HepG2 (cell line): ENCODE results near the gene DNAJB11. TPM values are rescaled to one million over a fixed set of nuclear protein-coding genes. Genes with fewer than 3 reads are reported as not detected.

Experiments
- AHR ChIP-seq: IDR thresholded peaks from 2 replicates; pipeline ENCODE4 v1.6.1; 2018; ENCODE audit warnings: missing genetic modification reagents, missing compliant biosample characterization
- ATF1 ChIP-seq: IDR thresholded peaks from 2 replicates; pipeline ENCODE4 v1.6.1; 2016; ENCODE audit warnings: mild to moderate bottlenecking, control low read depth
- CHD2 ChIP-seq: IDR thresholded peaks from 2 replicates; pipeline ENCODE4 v1.6.1; 2011; ENCODE audit warnings: low read depth, low read length, improper control_type of control experiment
- HMGXB4 ChIP-seq, 2 experiments: sonication (generic) in 1 of 2; formaldehyde crosslinking in 1 of 2; IDR thresholded peaks; 2 replicates each; pipeline versions ENCODE4 v1.4.0 to v1.6.1; 2018 to 2020; ENCODE audit warnings: missing genetic modification reagents in 2 of 2, borderline replicate concordance in 1 of 2, low read depth in 1 of 2, mild to moderate bottlenecking in 1 of 2, missing biosample characterization in 1 of 2
- POLR2AphosphoS5 ChIP-seq: IDR thresholded peaks from 2 replicates; pipeline ENCODE4 v1.6.1; 2012; ENCODE audit warnings: low read depth, low read length
- SALL1 ChIP-seq: sonication (generic); formaldehyde crosslinking; IDR thresholded peaks from 2 replicates; pipeline ENCODE4 v1.8.0; 2022; ENCODE audit warnings: mild to moderate bottlenecking, missing genetic modification reagents
- SIN3B ChIP-seq: fragments of 150-350 bp; IDR thresholded peaks from 2 replicates; pipeline ENCODE4 v1.6.1; 2014; ENCODE audit warnings: low read length
- SP4 ChIP-seq: sonication (generic); formaldehyde crosslinking; IDR thresholded peaks from 2 replicates; pipeline ENCODE4 v1.8.1; 2023; ENCODE audit warnings: mild to moderate bottlenecking, missing genetic modification reagents
- TFDP1 ChIP-seq: IDR thresholded peaks from 2 replicates; pipeline ENCODE4 v1.6.1; 2016; ENCODE audit warnings: missing compliant biosample characterization, missing genetic modification reagents, borderline replicate concordance
- THAP7 ChIP-seq: sonication (generic); formaldehyde crosslinking; IDR thresholded peaks from 2 replicates; pipeline ENCODE4 v1.8.1; 2023; ENCODE audit warnings: mild to moderate bottlenecking, missing genetic modification reagents
- TRIM24 ChIP-seq: sonication (generic); formaldehyde crosslinking; IDR thresholded peaks from 2 replicates; pipeline ENCODE4 v1.8.0; 2022; ENCODE audit warnings: mild to moderate bottlenecking, missing genetic modification reagents
- ZBTB40 ChIP-seq, 2 experiments: fragments of 450-650 bp in 1 of 2; sonication (generic) in 1 of 2; formaldehyde crosslinking in 1 of 2; IDR thresholded peaks; 2 replicates each; pipeline versions ENCODE4 v1.6.1 to v1.8.0; 2016 to 2022; ENCODE audit warnings: antibody characterized with exemption in 1 of 2, mild to moderate bottlenecking in 1 of 2, missing genetic modification reagents in 1 of 2
- ZEB1 ChIP-seq: IDR thresholded peaks from 2 replicates; pipeline ENCODE4 v1.6.1; 2012; ENCODE audit warnings: mild to moderate bottlenecking, low read depth, inconsistent platforms; ENCODE audit not compliant: insufficient replicate concordance
- ZNF256 ChIP-seq: sonication (generic); formaldehyde crosslinking; conservative IDR thresholded peaks from 2 replicates; pipeline ENCODE4 v1.4.0; 2020; ENCODE audit warnings: missing genetic modification reagents
- ZNF317 ChIP-seq: sonication (generic); formaldehyde crosslinking; IDR thresholded peaks from 2 replicates; pipeline ENCODE4 v1.5.0; 2020; ENCODE audit warnings: mild to moderate bottlenecking, missing genetic modification reagents
- ZNF430 ChIP-seq: sonication (generic); formaldehyde crosslinking; IDR thresholded peaks from 2 replicates; pipeline ENCODE4 v1.9.0; 2021; ENCODE audit warnings: mild to moderate bottlenecking, missing genetic modification reagents
- polyA plus RNA-seq, 8 experiments: library from polyadenylated mRNA; depleted of rRNA in 3 of 8; stranded (reverse) in 7 of 8; unstranded in 1 of 8; fragments of >200 nt; fragmentation: Illumina TruSeq in 4 of 8; extraction: Trizol in 4 of 8; gene quantifications; 2 replicates each; pipeline versions ENCODE4 v1.2.1 to v1.2.3, GENCODE V29; 2011 to 2016; ENCODE audit warnings: low read depth in 4 of 8, missing spikeins in 1 of 8, mixed read lengths in 1 of 8; ENCODE audit not compliant: insufficient read depth in 1 of 8
- total RNA-seq, 5 experiments: library from RNA; depleted of rRNA; stranded (reverse); fragments of >200 nt; fragmentation: Illumina TruSeq; extraction: Trizol; gene quantifications; 2 replicates each; pipeline ENCODE4 v1.2.3, GENCODE V29; 2016; ENCODE audit warnings: low read depth in 1 of 5

Gene DNAJB11
- total and polyA plus RNA-seq, 2 of the 13 experiments (the other 11 are each of a cell fraction or from before 2014, with no cell fraction given): 41.0 to 132 TPM

- TF ChIP-seq CHD2: no peak
- peak; percentile 41 for TF ChIP-seq ZEB1
- no peak for TF ChIP-seq ATF1
- TF ChIP-seq ZNF430 (CRISPR knock-in tag): peak; percentile 73; the same call in 1 of the 2 replicates
- no peak for TF ChIP-seq ZNF317
- TF ChIP-seq TFDP1 (CRISPR knock-in tag): peak; percentile 75; the same call in 1 of the 2 replicates
- TF ChIP-seq TRIM24 (CRISPR knock-in tag): no peak
- peak; percentile 60; the same call in 1 of the 2 replicates for TF ChIP-seq SIN3B
- TF ChIP-seq ZBTB40 (IDR thresholded peaks at IDR 0.05): no peak
- no peak; the same call in 1 of the 2 replicates for TF ChIP-seq ZBTB40 (CRISPR knock-in tag; IDR thresholded peaks at IDR 0.05)
- TF ChIP-seq ZNF256 (CRISPR knock-in tag): peak; percentile 18
- TF ChIP-seq HMGXB4 (CRISPR knock-in tag; IDR thresholded peaks at IDR 0.05; ENCODE audit: borderline replicate concordance in 1 of 2, low read depth in 1 of 2): peak; percentile 41 to 50; a peak in 2 of 4 replicates
- TF ChIP-seq SALL1 (CRISPR knock-in tag): peak; percentile 82
- TF ChIP-seq AHR (CRISPR knock-in tag): no peak
- TF ChIP-seq SP4: 0 out of 2 replicates have a peak, but pooled peaks have one; percentile 78
- TF ChIP-seq THAP7 (CRISPR knock-in tag): no peak
- TF ChIP-seq POLR2AphosphoS5: peak; percentile 94
Measured at GRCh38 chr3:186567072-186567921, 3.2 kb upstream of the DNAJB11 start, which contains the start of gene TBCCD1 (continued).
